Neural cell (in vitro differentiated cells): ENCODE results near the gene ACOX1. TPM values are rescaled to one million over a fixed set of nuclear protein-coding genes. Genes with fewer than 3 reads are reported as not detected.

Experiments used
- H2AFZ ChIP-seq: fragments of 200-600, 300-800 bp; sonication (generic), shearing (Covaris generic); 2 replicates; pipeline ENCODE4 v1.6.0; 2014; ENCODE audit warnings: low read depth, mild to moderate bottlenecking, antibody characterized with exemption, low read length, moderate library complexity
- H3F3A ChIP-seq: fragments of 200-600 bp; shearing (Covaris generic); 2 replicates; pipeline ENCODE4 v1.6.1; 2016; ENCODE audit warnings: mild to moderate bottlenecking, moderate library complexity, mixed read lengths, antibody characterized with exemption, low read length; ENCODE audit not compliant: insufficient read depth, poor library complexity, severe bottlenecking
- H3K27ac ChIP-seq: fragments of 200-600, 300-800 bp; sonication (generic), shearing (Covaris generic); 2 replicates; pipeline ENCODE4 v1.5.1; 2014; ENCODE audit warnings: mild to moderate bottlenecking, low read length, moderate library complexity
- H3K27me3 ChIP-seq: fragments of 300-800, 200-600 bp; sonication (generic), shearing (Covaris generic); 2 replicates; pipeline ENCODE4 v1.6.0; 2014; ENCODE audit warnings: mild to moderate bottlenecking, low read depth, low read length, moderate library complexity; ENCODE audit not compliant: insufficient read depth
- H3K36me3 ChIP-seq: fragments of 300-800, 200-600 bp; sonication (generic), shearing (Covaris generic); 2 replicates; pipeline ENCODE4 v1.5.1; 2014; ENCODE audit warnings: mild to moderate bottlenecking, antibody characterized with exemption, low read length, moderate library complexity; ENCODE audit not compliant: insufficient read depth
- H3K4me2 ChIP-seq: fragments of 300-800, 200-600 bp; sonication (generic), shearing (Covaris generic); 2 replicates; pipeline ENCODE4 v1.6.0; 2014; ENCODE audit warnings: mild to moderate bottlenecking, low read length
- H3K4me3 ChIP-seq: fragments of 300-800, 200-600 bp; sonication (generic), shearing (Covaris generic); 2 replicates; pipeline ENCODE4 v1.5.1; 2014; ENCODE audit warnings: mild to moderate bottlenecking, low read length, moderate library complexity
- H3K79me2 ChIP-seq: fragments of 200-600 bp; shearing (Covaris generic); replicated peaks from 2 replicates; pipeline ENCODE4 v1.6.0; 2014; ENCODE audit warnings: mild to moderate bottlenecking, low read length, moderate library complexity; ENCODE audit not compliant: insufficient read depth
- H3K9ac ChIP-seq: fragments of 300-800, 200-600 bp; sonication (generic), shearing (Covaris generic); 2 replicates; pipeline ENCODE4 v1.6.1; 2016; ENCODE audit warnings: mild to moderate bottlenecking, low read length, mixed read lengths
- H3K9me2 ChIP-seq: fragments of 200-600 bp; shearing (Covaris generic); 2 replicates; pipeline ENCODE4 v1.6.1; 2016; ENCODE audit warnings: mild to moderate bottlenecking, low read length, mixed read lengths; ENCODE audit not compliant: insufficient read depth
- H3K9me3 ChIP-seq: fragments of 200-600, 300-800 bp; sonication (generic), shearing (Covaris generic); 2 replicates; pipeline ENCODE4 v1.6.1; 2016; ENCODE audit warnings: mild to moderate bottlenecking, mixed run types, low read length, moderate library complexity, mixed read lengths
- H4K20me1 ChIP-seq: fragments of 200-600 bp; shearing (Covaris generic); 2 replicates; pipeline ENCODE4 v1.6.1; 2016; ENCODE audit warnings: mild to moderate bottlenecking, mixed run types; ENCODE audit not compliant: insufficient read depth
- EP300 ChIP-seq: fragments of 450-650 bp; conservative IDR thresholded peaks from 2 replicates; pipeline ENCODE4 v1.6.1; 2014; ENCODE audit warnings: antibody characterized with exemption, mild to moderate bottlenecking, moderate library complexity; ENCODE audit not compliant: poor library complexity, severe bottlenecking
- EZH2 ChIP-seq: fragments of 200-600, 300-800 bp; shearing (Covaris generic), sonication (generic); IDR thresholded peaks from 2 replicates; pipeline ENCODE4 v1.6.1; 2014; ENCODE audit warnings: antibody characterized with exemption, low read length, borderline replicate concordance, mild to moderate bottlenecking; ENCODE audit not compliant: insufficient read depth, poor library complexity, severe bottlenecking
- MXI1 ChIP-seq: fragments of 450-650 bp; conservative IDR thresholded peaks from 2 replicates; pipeline ENCODE4 v1.6.1; 2014; ENCODE audit warnings: antibody characterized with exemption, mild to moderate bottlenecking; ENCODE audit not compliant: poor library complexity, severe bottlenecking
- POLR2AphosphoS5 ChIP-seq: IDR thresholded peaks from 2 replicates; pipeline ENCODE4 v1.6.1; 2012
- RAD21 ChIP-seq: fragments of 450-650 bp; conservative IDR thresholded peaks from 2 replicates; pipeline ENCODE4 v1.6.1; 2014; ENCODE audit warnings: antibody characterized with exemption, mild to moderate bottlenecking, moderate library complexity
- SMC3 ChIP-seq: fragments of 450-650 bp; conservative IDR thresholded peaks from 2 replicates; pipeline ENCODE4 v1.6.1; 2014; ENCODE audit warnings: antibody characterized with exemption, mild to moderate bottlenecking, moderate library complexity; ENCODE audit not compliant: poor library complexity
- TAF1 ChIP-seq: IDR thresholded peaks from 2 replicates; pipeline ENCODE4 v1.6.1; 2012; ENCODE audit warnings: low read depth
- polyA plus RNA-seq: library from polyadenylated mRNA; depleted of rRNA; stranded (reverse); fragments of >200 nt; gene quantifications from 2 replicates; pipeline ENCODE4 v1.2.3, GENCODE V29; 2014
- TF ChIP-seq, protein P1 (sequence below): IDR thresholded peaks from 2 replicates; pipeline ENCODE4 v1.6.1; 2012; ENCODE audit warnings: borderline replicate concordance
- TF ChIP-seq, protein P2 (sequence below): fragments of 450-650 bp; IDR thresholded peaks from 2 replicates; pipeline ENCODE4 v1.5.1; 2014; ENCODE audit warnings: antibody characterized with exemption, mild to moderate bottlenecking, moderate library complexity; ENCODE audit not compliant: poor library complexity, severe bottlenecking

ACOX1 gene
- polyA plus RNA-seq, 1 donor from 2014 or later = 31.2 TPM

DNA sequence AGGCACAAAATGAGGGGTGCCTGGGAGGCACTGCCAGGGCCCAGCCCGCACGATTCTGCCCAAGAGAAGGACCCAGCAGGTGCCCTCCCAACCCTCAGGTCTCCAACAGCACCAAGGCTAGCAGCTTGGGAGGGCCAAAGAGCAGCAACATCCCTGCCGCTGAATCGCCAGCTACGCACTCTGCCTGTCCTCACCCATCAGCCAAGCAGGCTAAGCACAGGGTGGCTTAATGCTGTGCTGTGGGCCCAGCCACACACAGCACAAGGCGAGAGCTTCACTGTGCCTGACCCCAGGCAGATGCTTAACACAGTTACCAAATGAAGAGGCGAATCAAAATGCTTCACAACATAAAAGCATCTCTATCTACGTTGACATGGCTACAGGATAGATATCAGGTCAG is 63.7 kb downstream of the ACOX1 start:
- H3K36me3 ChIP-seq = no peaks in the 10 kb centered on the region

DNA sequence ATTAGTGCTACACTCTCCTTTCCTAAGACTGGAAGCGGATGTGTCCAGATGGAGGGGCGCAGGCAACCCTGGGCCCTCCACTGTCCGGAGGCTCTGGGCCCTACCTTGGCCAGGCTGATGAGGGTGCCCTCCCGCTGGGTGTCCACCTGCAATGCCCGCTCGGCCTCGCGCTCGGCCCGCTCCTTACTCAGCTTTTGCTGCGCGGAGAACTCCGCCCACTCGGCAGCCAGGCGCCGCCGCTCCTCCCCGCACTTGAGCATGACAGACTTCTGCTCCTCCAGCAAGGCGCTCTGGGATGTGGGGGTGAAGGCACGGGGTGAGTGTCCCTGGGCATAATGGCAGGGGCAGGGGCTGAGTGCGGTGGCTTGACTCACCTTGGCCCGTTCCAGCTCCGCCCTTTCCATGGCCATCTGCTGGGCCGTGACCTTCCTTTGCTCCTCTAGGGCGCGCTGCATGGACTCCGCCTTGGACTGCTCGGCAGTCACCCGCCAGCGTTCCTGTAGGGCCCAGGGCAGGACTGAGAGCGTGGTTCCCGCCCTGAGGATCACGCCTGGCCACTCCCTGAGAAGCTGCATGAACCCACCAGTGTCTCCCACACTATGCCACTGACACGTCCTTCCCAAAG is 64.2 kb downstream of the ACOX1 start:
- no peak overlapping the region for H3K9ac ChIP-seq
- H3K79me2 ChIP-seq = no peaks in the 10 kb centered on the region
- H4K20me1 ChIP-seq = no peaks in the 10 kb centered on the region
- H3K4me3 ChIP-seq = no peak overlapping the region
- TF ChIP-seq SMC3 = no peak
- no peak for TF ChIP-seq EP300
- TF ChIP-seq RAD21 = no peak
- TF ChIP-seq EZH2 = no peak
- TF ChIP-seq, protein P1, sequence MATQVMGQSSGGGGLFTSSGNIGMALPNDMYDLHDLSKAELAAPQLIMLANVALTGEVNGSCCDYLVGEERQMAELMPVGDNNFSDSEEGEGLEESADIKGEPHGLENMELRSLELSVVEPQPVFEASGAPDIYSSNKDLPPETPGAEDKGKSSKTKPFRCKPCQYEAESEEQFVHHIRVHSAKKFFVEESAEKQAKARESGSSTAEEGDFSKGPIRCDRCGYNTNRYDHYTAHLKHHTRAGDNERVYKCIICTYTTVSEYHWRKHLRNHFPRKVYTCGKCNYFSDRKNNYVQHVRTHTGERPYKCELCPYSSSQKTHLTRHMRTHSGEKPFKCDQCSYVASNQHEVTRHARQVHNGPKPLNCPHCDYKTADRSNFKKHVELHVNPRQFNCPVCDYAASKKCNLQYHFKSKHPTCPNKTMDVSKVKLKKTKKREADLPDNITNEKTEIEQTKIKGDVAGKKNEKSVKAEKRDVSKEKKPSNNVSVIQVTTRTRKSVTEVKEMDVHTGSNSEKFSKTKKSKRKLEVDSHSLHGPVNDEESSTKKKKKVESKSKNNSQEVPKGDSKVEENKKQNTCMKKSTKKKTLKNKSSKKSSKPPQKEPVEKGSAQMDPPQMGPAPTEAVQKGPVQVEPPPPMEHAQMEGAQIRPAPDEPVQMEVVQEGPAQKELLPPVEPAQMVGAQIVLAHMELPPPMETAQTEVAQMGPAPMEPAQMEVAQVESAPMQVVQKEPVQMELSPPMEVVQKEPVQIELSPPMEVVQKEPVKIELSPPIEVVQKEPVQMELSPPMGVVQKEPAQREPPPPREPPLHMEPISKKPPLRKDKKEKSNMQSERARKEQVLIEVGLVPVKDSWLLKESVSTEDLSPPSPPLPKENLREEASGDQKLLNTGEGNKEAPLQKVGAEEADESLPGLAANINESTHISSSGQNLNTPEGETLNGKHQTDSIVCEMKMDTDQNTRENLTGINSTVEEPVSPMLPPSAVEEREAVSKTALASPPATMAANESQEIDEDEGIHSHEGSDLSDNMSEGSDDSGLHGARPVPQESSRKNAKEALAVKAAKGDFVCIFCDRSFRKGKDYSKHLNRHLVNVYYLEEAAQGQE = no peak
- no peak for TF ChIP-seq TAF1
- no peak for TF ChIP-seq MXI1
- no peaks in the 10 kb centered on the region for H3K9me2 ChIP-seq
- H3K27me3 ChIP-seq = no peaks in the 10 kb centered on the region
- H3F3A ChIP-seq = no peaks in the 10 kb centered on the region
- no peaks in the 10 kb centered on the region for H3K9me3 ChIP-seq
- no peaks in the 10 kb centered on the region for H3K36me3 ChIP-seq
- H3K4me2 ChIP-seq = no peak overlapping the region
- no peak overlapping the region for H2AFZ ChIP-seq
- no peak overlapping the region for H3K27ac ChIP-seq

More for the DNA sequence above, 63.7 kb downstream of the ACOX1 start:
- Histone ChIP-seq H3K79me2 (no peaks in the 10 kb centered on the region), H3K27me3 (no peaks in the 10 kb centered on the region), H4K20me1 (no peaks in the 10 kb centered on the region), H3F3A (no peaks in the 10 kb centered on the region), H2AFZ (no peak overlapping the region), H3K9me2 (no peaks in the 10 kb centered on the region), H3K4me2 (no peak overlapping the region), H3K4me3 (no peak overlapping the region), H3K9ac (no peak overlapping the region), H3K9me3 (no peaks in the 10 kb centered on the region), H3K27ac (no peak overlapping the region)
- TF ChIP-seq EZH2 (no peak), POLR2AphosphoS5 (no peak), MXI1 (no peak), RAD21 (no peak), TAF1 (no peak), SMC3 (no peak), EP300 (no peak)
- TF ChIP-seq, protein P1 = no peak
- TF ChIP-seq, protein P2, sequence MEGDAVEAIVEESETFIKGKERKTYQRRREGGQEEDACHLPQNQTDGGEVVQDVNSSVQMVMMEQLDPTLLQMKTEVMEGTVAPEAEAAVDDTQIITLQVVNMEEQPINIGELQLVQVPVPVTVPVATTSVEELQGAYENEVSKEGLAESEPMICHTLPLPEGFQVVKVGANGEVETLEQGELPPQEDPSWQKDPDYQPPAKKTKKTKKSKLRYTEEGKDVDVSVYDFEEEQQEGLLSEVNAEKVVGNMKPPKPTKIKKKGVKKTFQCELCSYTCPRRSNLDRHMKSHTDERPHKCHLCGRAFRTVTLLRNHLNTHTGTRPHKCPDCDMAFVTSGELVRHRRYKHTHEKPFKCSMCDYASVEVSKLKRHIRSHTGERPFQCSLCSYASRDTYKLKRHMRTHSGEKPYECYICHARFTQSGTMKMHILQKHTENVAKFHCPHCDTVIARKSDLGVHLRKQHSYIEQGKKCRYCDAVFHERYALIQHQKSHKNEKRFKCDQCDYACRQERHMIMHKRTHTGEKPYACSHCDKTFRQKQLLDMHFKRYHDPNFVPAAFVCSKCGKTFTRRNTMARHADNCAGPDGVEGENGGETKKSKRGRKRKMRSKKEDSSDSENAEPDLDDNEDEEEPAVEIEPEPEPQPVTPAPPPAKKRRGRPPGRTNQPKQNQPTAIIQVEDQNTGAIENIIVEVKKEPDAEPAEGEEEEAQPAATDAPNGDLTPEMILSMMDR = no peak
